Body of pancreas (tissue), 4 donors: Measurements from ENCODE around the gene RAN. TPM values are rescaled to one million over a fixed set of nuclear protein-coding genes. Genes with fewer than 3 reads are reported as not detected.

Experiments
- ATAC-seq: fragments of 150-250 bp; one replicate; pipeline ENCODE4 v1.9.1; 2016
- DNase-seq, 4 donors: peaks; one replicate each; pipeline ENCODE4 v3.0.0-alpha.2; 2019
- H3K27ac ChIP-seq, 4 donors: fragments of 200-600 bp; sonication (generic); 1 replicate in 3 of 4; 2 replicates in 1 of 4; pipeline versions ENCODE4 v1.5.1 to v1.6.1; 2016 to 2019; ENCODE audit warnings: mild to moderate bottlenecking in 1 of 4, mixed read lengths in 1 of 4, moderate library complexity in 1 of 4
- H3K27me3 ChIP-seq, 2 donors: fragments of 200-600 bp; sonication (generic); one replicate each; pipeline ENCODE4 v1.6.0; 2016; ENCODE audit warnings: mild to moderate bottlenecking in 1 of 2
- H3K36me3 ChIP-seq, 2 donors: fragments of 200-600 bp; sonication (generic); replicated peaks in 1 of 2; 2 replicates each; pipeline ENCODE4 v1.5.1; 2016; ENCODE audit warnings: low read depth in 2 of 2; ENCODE audit not compliant: insufficient read depth in 1 of 2
- H3K4me1 ChIP-seq: fragments of 200-600 bp; sonication (generic); one replicate; pipeline ENCODE4 v1.6.0; 2016
- H3K4me3 ChIP-seq, 2 donors: fragments of 200-600 bp; sonication (generic); 1 replicate in 1 of 2; 2 replicates in 1 of 2; pipeline ENCODE4 v1.5.1; 2016 to 2019
- H3K9me3 ChIP-seq, 3 donors: fragments of 200-600 bp; sonication (generic); 1 replicate in 2 of 3; 2 replicates in 1 of 3; pipeline ENCODE4 v1.5.1; 2016
- CTCF ChIP-seq, 7 experiments: fragments of 450-650 bp in 4 of 7; fragments of 200-600 bp in 3 of 7; sonication (generic) in 3 of 7; IDR thresholded peaks; one replicate each; pipeline ENCODE4 v1.5.1; 2016 to 2019; ENCODE audit warnings: antibody characterized with exemption in 7 of 7
- POLR2A ChIP-seq, 3 donors: fragments of 450-650 bp; IDR thresholded peaks; one replicate each; pipeline ENCODE4 v1.6.1; 2016; ENCODE audit warnings: antibody characterized with exemption in 3 of 3, mild to moderate bottlenecking in 2 of 3
- WGBS, 2 donors: methylation state at CpG; one replicate each; pipeline ENCODE4 v1.1.5; 2017; 5-methylcytosine and 5-hydroxymethylcytosine counted together
- intact Hi-C: fragments of 100-400 bp; cut with DNase I; formaldehyde crosslinking; loops from one replicate; pipeline ENCODE4 v1.15.1; 2023
- total RNA-seq, 2 donors: library from RNA; depleted of rRNA; stranded (reverse); fragments of >200 nt; gene quantifications; one replicate each; pipeline ENCODE4 v1.1.0, GENCODE V29; 2016

RAN gene
- 100 to 1,000 TPM in 1 of 2 donors, 10 to 100 TPM in 1; 79.1 to 115 TPM for total RNA-seq

- intact Hi-C loops: loop anchor here (10.0 kb wide), 1 partner anchor 47 kb away; no protein-coding TSS in a partner anchor
- DNase-seq (peak; percentile 92 to 94 (median 94)), ATAC-seq (peak; percentile 96)
- peak within 1 kb of the TSS; percentile 78 to 89 (median 83) for H3K27ac ChIP-seq
- 6 to 12% methylated on average over 36 to 67 of the region's 118 CpGs for WGBS, 2 donors
- TF ChIP-seq CTCF (IDR thresholded peaks at IDR 0.05) (peak in 1 of 7 experiments; percentile 18), POLR2A (IDR thresholded peaks at IDR 0.05) (peak; percentile 43 to 68 (median 65))
- peak within 1 kb of the TSS; percentile 23 to 71 for H3K4me3 ChIP-seq
- no peaks in the 10 kb centered on the region for H3K9me3 ChIP-seq
- no peaks in the 10 kb centered on the region for H3K27me3 ChIP-seq
- peaks cover 4 to 11% of the 10 kb centered on the region in 2 donors for H3K36me3 ChIP-seq
- H3K4me1 ChIP-seq: peaks cover 27% of the 10 kb centered on the region
Observed at GRCh38 chr12:130871286-130872178, at the start of gene RAN. Gene RAN (plus strand): TSS chr12:130872066. CDS start chr12:130872594, 528 bp downstream.

- ATAC-seq (no peak), DNase-seq (no peak)
- no peak for TF ChIP-seq POLR2A (IDR thresholded peaks at IDR 0.05)
- TF ChIP-seq CTCF (IDR thresholded peaks at IDR 0.05): no peak
- Histone ChIP-seq H3K36me3 (no peaks in the 10 kb centered on the region), H3K9me3 (no peaks in the 10 kb centered on the region), H3K27me3 (no peaks in the 10 kb centered on the region), H3K4me1 (peaks cover under 1% of the 10 kb centered on the region), H3K27ac (peak overlapping the region in 3 of 4 donors; percentile 40 to 68 (median 60)), H3K4me3 (no peak overlapping the region)
- intact Hi-C loops: loop anchor here (10.0 kb wide), 1 partner anchor 49 kb away; the partner anchor contains the start of gene RAN
- WGBS, 2 donors: 81 to 88% methylated on average over 6 of the region's 6 CpGs
Observed at GRCh38 chr12:130825771-130826150, 46.1 kb upstream of the RAN start.

- no peaks in the 10 kb centered on the region for H3K9me3 ChIP-seq
- no peaks in the 10 kb centered on the region for H3K27me3 ChIP-seq
- H3K27ac ChIP-seq: peak overlapping the region in 3 of 4 donors; percentile 40 to 68 (median 60)
- intact Hi-C loops: loop anchor here (10.0 kb wide), 1 partner anchor 49 kb away; the partner anchor contains the start of gene RAN
- peaks cover 6% of the 10 kb centered on the region for H3K4me1 ChIP-seq
- peak; percentile 71 for ATAC-seq
- WGBS, 2 donors: 66% methylated on average over 19 to 21 of the region's 21 CpGs
- TF ChIP-seq POLR2A (IDR thresholded peaks at IDR 0.05): no peak
- peak in 6 of 7 experiments; percentile 35 to 67 (median 51) for TF ChIP-seq CTCF (IDR thresholded peaks at IDR 0.05)
- H3K36me3 ChIP-seq: no peaks in the 10 kb centered on the region
- H3K4me3 ChIP-seq: no peak overlapping the region
- DNase-seq: peak; percentile 37 to 61 (median 45)
Observed at GRCh38 chr12:130826151-130826801, 45.6 kb upstream of the RAN start.

- Histone ChIP-seq H3K4me1 (peaks cover 12% of the 10 kb centered on the region), H3K9me3 (no peaks in the 10 kb centered on the region), H3K27me3 (no peaks in the 10 kb centered on the region), H3K27ac (peak overlapping the region in 3 of 4 donors; percentile 7 to 13 (median 12)), H3K4me3 (no peak overlapping the region), H3K36me3 (no peaks in the 10 kb centered on the region)
- WGBS, 2 donors: 79 to 90% methylated on average over 3 of the region's 3 CpGs
- no peak for ATAC-seq
- intact Hi-C loops: loop anchor here (10.0 kb wide), 1 partner anchor 47 kb away; the partner anchor contains the start of gene RAN
- DNase-seq: no peak
- TF ChIP-seq CTCF (IDR thresholded peaks at IDR 0.05) (no peak), POLR2A (IDR thresholded peaks at IDR 0.05) (no peak)
Observed at GRCh38 chr12:130827432-130827831, 44.4 kb upstream of the RAN start.
